HCT116 (cell line): ENCODE data around the gene VASH2. TPM values are rescaled to one million over a fixed set of nuclear protein-coding genes. Genes with fewer than 3 reads are reported as not detected.

ENCODE experiments used
- ATAC-seq: fragments of 200-7000 bp; cut with Tn5 transposase; 2 replicates; pipeline ENCODE4 v1.9.1; 2020; ENCODE audit warnings: mild to moderate bottlenecking, moderate library complexity
- BruUV-seq: library from RNA; stranded (reverse); fragments of 400-500 nt; replicated peaks from 2 replicates; lab custom pipeline; 2021; lab: Mats Ljungman, UMichigan
- CTCF ChIA-PET: fragments of 300-600 bp; sonication (Branson Sonifier 250); formaldehyde crosslinking; loops from one replicate; lab custom pipeline; 2021; ENCODE audit warnings: antibody characterized with exemption; lab: Charles Lee
- POLR2A ChIA-PET: fragments of 300-600, 350-600 bp; sonication (Branson Sonifier 250); formaldehyde crosslinking; loops from one replicate; lab custom pipeline; 2021; ENCODE audit warnings: antibody characterized with exemption; lab: Charles Lee
- RAD21 ChIA-PET, 2 experiments: fragments of 300-600 bp; sonication (Branson Sonifier 250); formaldehyde crosslinking; loops; one replicate each; lab custom pipeline; 2023; ENCODE audit warnings: low total read pairs in 2 of 2; ENCODE audit not compliant: uncharacterized antibody in 2 of 2, unreplicated experiment in 2 of 2, low non-redundant PET in 1 of 2; lab: Charles Lee
- DNase-seq: peaks from one replicate; pipeline ENCODE4 v3.0.0-alpha.2; 2010; ENCODE audit warnings: low read depth, low spot score
- H2AFZ ChIP-seq: fragments of 200-600 bp; shearing (Covaris generic), sonication (generic); 2 replicates; pipeline ENCODE4 v1.6.1; 2017; ENCODE audit warnings: low read depth, mixed run types, mixed read lengths, antibody characterized with exemption, low read length; ENCODE audit not compliant: poor library complexity, severe bottlenecking
- H3K27ac ChIP-seq: 2 replicates; pipeline ENCODE4 v1.5.1; 2012; ENCODE audit warnings: low read depth, low read length
- H3K27me3 ChIP-seq: fragments of 200-600 bp; sonication (generic); 2 replicates; pipeline ENCODE4 v1.6.1; 2016; ENCODE audit warnings: mixed run types, low read length, mixed read lengths; ENCODE audit not compliant: insufficient read depth
- H3K36me3 ChIP-seq, 2 experiments: fragments of 200-500 bp in 1 of 2; fragments of 200-600 bp in 1 of 2; sonication (Bioruptor generic) in 1 of 2; sonication (generic) in 1 of 2; 2 replicates each; pipeline versions ENCODE4 v1.5.1 to v1.6.1; 2014 to 2016; ENCODE audit warnings: low read length in 2 of 2, inconsistent platforms in 1 of 2, mixed read lengths in 1 of 2, mixed run types in 1 of 2; ENCODE audit not compliant: insufficient read depth in 2 of 2, control insufficient read depth in 1 of 2
- H3K4me1 ChIP-seq, 2 experiments: fragments of 200-600 bp in 1 of 2; sonication (generic) in 1 of 2; 2 replicates each; pipeline versions ENCODE4 v1.5.1 to v1.6.1; 2012 to 2017; ENCODE audit warnings: low read length in 2 of 2, inconsistent platforms in 1 of 2, mild to moderate bottlenecking in 1 of 2, mixed read lengths in 1 of 2, mixed run types in 1 of 2, moderate library complexity in 1 of 2; ENCODE audit not compliant: insufficient read depth in 2 of 2, control insufficient read depth in 1 of 2
- H3K4me2 ChIP-seq: fragments of 200-600 bp; sonication (generic); 2 replicates; pipeline ENCODE4 v1.6.1; 2017; ENCODE audit warnings: mixed run types, low read length, mixed read lengths
- H3K4me3 ChIP-seq, 2 experiments: fragments of 200-600 bp in 1 of 2; sonication (generic) in 1 of 2; replicated peaks in 1 of 2; 2 replicates each; pipeline ENCODE4 v1.5.1; 2011 to 2016; ENCODE audit warnings: low read length in 2 of 2, control low read depth in 1 of 2, low read depth in 1 of 2, mild to moderate bottlenecking in 1 of 2, mixed read lengths in 1 of 2, mixed run types in 1 of 2
- H3K79me2 ChIP-seq: fragments of 200-600 bp; sonication (generic); 2 replicates; pipeline ENCODE4 v1.6.1; 2017; ENCODE audit warnings: mild to moderate bottlenecking, mixed run types, low read length, moderate library complexity, mixed read lengths; ENCODE audit not compliant: insufficient read depth
- H3K9ac ChIP-seq: fragments of 200-600 bp; sonication (generic); 2 replicates; pipeline ENCODE4 v1.6.1; 2016; ENCODE audit warnings: low read length, mixed read lengths
- H3K9me2 ChIP-seq: fragments of 200-600 bp; sonication (generic), shearing (Covaris generic); 2 replicates; pipeline ENCODE4 v1.6.1; 2017; ENCODE audit warnings: mixed run types, mild to moderate bottlenecking, moderate library complexity; ENCODE audit not compliant: insufficient read depth
- H3K9me3 ChIP-seq, 2 experiments: fragments of 200-500 bp in 1 of 2; fragments of 200-600 bp in 1 of 2; sonication (Bioruptor generic) in 1 of 2; sonication (generic) in 1 of 2; 2 replicates each; pipeline ENCODE4 v1.6.1; 2014 to 2017; ENCODE audit warnings: low read length in 2 of 2, mixed read lengths in 2 of 2, inconsistent platforms in 1 of 2, low read depth in 1 of 2, mild to moderate bottlenecking in 1 of 2, mixed run types in 1 of 2, moderate library complexity in 1 of 2; ENCODE audit not compliant: control insufficient read depth in 1 of 2, insufficient read depth in 1 of 2
- H4K20me1 ChIP-seq: fragments of 200-600 bp; sonication (generic), shearing (Covaris generic); 2 replicates; pipeline ENCODE4 v1.6.1; 2017; ENCODE audit warnings: mixed run types, mild to moderate bottlenecking, moderate library complexity; ENCODE audit not compliant: insufficient read depth
- ATF3 ChIP-seq: IDR thresholded peaks from 2 replicates; pipeline ENCODE4 v1.6.1; 2012
- CBX3 ChIP-seq: IDR thresholded peaks from 2 replicates; pipeline ENCODE4 v1.6.1; 2012; ENCODE audit warnings: low read depth
- CTCF ChIP-seq, 3 experiments: fragments of 200-600 bp in 1 of 3; sonication (generic) in 1 of 3; IDR thresholded peaks in 2 of 3; conservative IDR thresholded peaks in 1 of 3; 2 replicates each; pipeline ENCODE4 v1.5.1; 2012 to 2017; ENCODE audit warnings: low read depth in 2 of 3, low read length in 2 of 3, antibody characterized with exemption in 1 of 3, borderline replicate concordance in 1 of 3, control low read depth in 1 of 3, mild to moderate bottlenecking in 1 of 3, mixed read lengths in 1 of 3, mixed run types in 1 of 3, moderate library complexity in 1 of 3; ENCODE audit not compliant: insufficient read depth in 1 of 3
- EGR1 ChIP-seq: IDR thresholded peaks from 2 replicates; pipeline ENCODE4 v1.6.1; 2012; ENCODE audit warnings: low read depth
- EZH2 ChIP-seq: fragments of 200-600 bp; sonication (generic); IDR thresholded peaks from 2 replicates; pipeline ENCODE4 v1.6.1; 2017; ENCODE audit warnings: antibody characterized with exemption, mixed run types
- EZH2phosphoT487 ChIP-seq: fragments of 200-600 bp; IDR thresholded peaks from 2 replicates; pipeline ENCODE4 v1.6.1; 2018; ENCODE audit warnings: antibody characterized with exemption, borderline replicate concordance
- FOSL1 ChIP-seq: IDR thresholded peaks from 2 replicates; pipeline ENCODE4 v1.6.1; 2012; ENCODE audit warnings: low read depth
- MAX ChIP-seq: IDR thresholded peaks from 2 replicates; pipeline ENCODE4 v1.6.1; 2012
- POLR2A ChIP-seq: IDR thresholded peaks from 2 replicates; pipeline ENCODE4 v1.7.0; 2011; ENCODE audit warnings: borderline replicate concordance; ENCODE audit not compliant: insufficient read depth, insufficient read length; ENCODE audit errors: extremely low read depth
- POLR2AphosphoS5 ChIP-seq: IDR thresholded peaks from 2 replicates; pipeline ENCODE4 v1.6.1; 2011; ENCODE audit warnings: mild to moderate bottlenecking, low read depth, low read length, moderate library complexity
- RAD21 ChIP-seq: IDR thresholded peaks from 2 replicates; pipeline ENCODE4 v1.6.1; 2012; ENCODE audit warnings: low read depth, mild to moderate bottlenecking
- SIN3A ChIP-seq: IDR thresholded peaks from 2 replicates; pipeline ENCODE4 v1.6.1; 2012; ENCODE audit warnings: low read depth
- SRF ChIP-seq: IDR thresholded peaks from 2 replicates; pipeline ENCODE4 v1.6.1; 2012; ENCODE audit warnings: low read depth
- TCF7L2 ChIP-seq: IDR thresholded peaks from 2 replicates; pipeline ENCODE4 v1.7.0; 2011; ENCODE audit warnings: borderline replicate concordance, inconsistent platforms; ENCODE audit not compliant: insufficient read depth, insufficient read length; ENCODE audit errors: extremely low read depth
- YY1 ChIP-seq: IDR thresholded peaks from 2 replicates; pipeline ENCODE4 v1.6.1; 2011; ENCODE audit warnings: low read length, low read depth, moderate library complexity, mild to moderate bottlenecking; ENCODE audit not compliant: insufficient replicate concordance; ENCODE audit errors: extremely low read depth
- intact Hi-C: fragments of 100-400 bp; cut with micrococcal nuclease; formaldehyde crosslinking; loops from 2 replicates; pipeline ENCODE4 v1.10.0; 2022
- total RNA-seq: library from RNA; stranded (reverse); gene quantifications from one replicate; pipeline ENCODE4 v1.2.1, GENCODE V29; 2021; ENCODE audit not compliant: unreplicated experiment

VASH2 gene
- total RNA-seq, 1 experiment from 2014 or later, result 5.7 TPM

GRCh38 chr1:212958175-212958574 is 7.8 kb downstream of the VASH2 start:
- no peaks in the 10 kb centered on the region for H3K9me3 ChIP-seq
- H2AFZ ChIP-seq, result no peak overlapping the region
- H3K27me3 ChIP-seq, result no peaks in the 10 kb centered on the region
- ChIA-PET POLR2A (no interaction called here), CTCF (no interaction called here), RAD21 (no interaction called here)
- H3K9ac ChIP-seq, result no peak overlapping the region
- H3K36me3 ChIP-seq, result no peaks in the 10 kb centered on the region
- H3K9me2 ChIP-seq, result no peaks in the 10 kb centered on the region
- no peak for TF ChIP-seq POLR2A
- no peak for TF ChIP-seq YY1
- TF ChIP-seq TCF7L2, result no peak
- ATAC-seq, result no peak
- H3K4me3 ChIP-seq, result no peak overlapping the region
- BruUV-seq, result no TSS peak
- no peak overlapping the region for H3K27ac ChIP-seq
- no peaks in the 10 kb centered on the region for H4K20me1 ChIP-seq
- H3K4me1 ChIP-seq, result no peaks in the 10 kb centered on the region
- H3K4me2 ChIP-seq, result no peak overlapping the region
- H3K79me2 ChIP-seq, result no peaks in the 10 kb centered on the region
- intact Hi-C loops, result no loop called here
- no peak for DNase-seq

- CTCF ChIA-PET, result no interaction called here
- no peaks in the 10 kb centered on the region for H3K27me3 ChIP-seq
- POLR2A ChIA-PET, result no interaction called here
- TF ChIP-seq SRF (no peak), EZH2phosphoT487 (no peak), FOSL1 (no peak), POLR2AphosphoS5 (no peak), SIN3A (no peak), RAD21 (no peak), MAX (no peak), EZH2 (no peak), EGR1 (no peak), CBX3 (no peak), CTCF (IDR thresholded peaks at IDR 0.05 in 2 of 3, conservative IDR thresholded peaks at IDR 0.05 in 1 of 3; ENCODE audit: borderline replicate concordance in 1 of 3, insufficient read depth in 1 of 3, low read depth in 2 of 3, low read length in 2 of 3) (no peak), ATF3 (no peak)
Observed at GRCh38 chr1:212959266-212960220, 9.2 kb downstream of the VASH2 start.

More at GRCh38 chr1:212959266-212960220, 9.2 kb downstream of the VASH2 start:
- Histone ChIP-seq H3K36me3 (no peaks in the 10 kb centered on the region), H3K9me3 (no peaks in the 10 kb centered on the region), H3K4me2 (no peak overlapping the region), H4K20me1 (no peaks in the 10 kb centered on the region), H3K9ac (no peak overlapping the region), H2AFZ (no peak overlapping the region), H3K79me2 (no peaks in the 10 kb centered on the region), H3K27ac (no peak overlapping the region), H3K9me2 (no peaks in the 10 kb centered on the region), H3K4me1 (no peaks in the 10 kb centered on the region), H3K4me3 (no peak overlapping the region)
- DNase-seq (no peak), ATAC-seq (no peak)
- RAD21 ChIA-PET, result no interaction called here
- intact Hi-C loops, result no loop called here
- no TSS peak for BruUV-seq
